HFFc6 (cell line): ENCODE measurements around the gene SPSB4. TPM values are rescaled to one million over a fixed set of nuclear protein-coding genes. Genes with fewer than 3 reads are reported as not detected.
A peak's percentile ranks its signal among the peaks of the same experiment; 100 is the strongest.

Source experiments
- DNase-seq: peaks from one replicate; pipeline ENCODE4 v3.0.0-alpha.2; 2018
- H3K27ac Mint-ChIP-seq: 2 replicates; pipeline ENCODE4 v1.8.0; 2020; ENCODE audit warnings: mild to moderate bottlenecking, mixed read lengths
- H3K27me3 Mint-ChIP-seq: 2 replicates; pipeline ENCODE4 v1.8.0; 2021; ENCODE audit warnings: mild to moderate bottlenecking, moderate library complexity, mixed read lengths; ENCODE audit not compliant: insufficient read depth
- H3K36me3 Mint-ChIP-seq: 2 replicates; pipeline ENCODE4 v1.8.0; 2021; ENCODE audit warnings: low read depth, mixed read lengths
- H3K4me1 Mint-ChIP-seq: 2 replicates; pipeline ENCODE4 v1.8.0; 2020; ENCODE audit warnings: low read depth, mixed read lengths
- H3K4me3 Mint-ChIP-seq: 2 replicates; pipeline ENCODE4 v1.8.0; 2020; ENCODE audit warnings: mild to moderate bottlenecking, moderate library complexity, mixed read lengths
- H3K9me3 Mint-ChIP-seq: 2 replicates; pipeline ENCODE4 v1.8.0; 2020; ENCODE audit warnings: mild to moderate bottlenecking, mixed read lengths
- total RNA-seq, 6 experiments: library from RNA; stranded (reverse); fragmentation: NEBNext Ultra II Directional; extraction: Animal tissue kit (Norgen Biotek cat#: 25700); gene quantifications; 2 replicates in 1 of 6; 3 replicates in 5 of 6; pipeline ENCODE4 v1.2.3, GENCODE V29; 2021
- TF ChIP-seq, protein P1 (sequence below): fragments of 200-600 bp; sonication (generic); IDR thresholded peaks from 2 replicates; pipeline ENCODE4 v1.5.0; 2021; ENCODE audit warnings: antibody characterized with exemption, mild to moderate bottlenecking

Gene SPSB4
- total RNA-seq, 6 experiments from 2014 or later: not detected

DNA sequence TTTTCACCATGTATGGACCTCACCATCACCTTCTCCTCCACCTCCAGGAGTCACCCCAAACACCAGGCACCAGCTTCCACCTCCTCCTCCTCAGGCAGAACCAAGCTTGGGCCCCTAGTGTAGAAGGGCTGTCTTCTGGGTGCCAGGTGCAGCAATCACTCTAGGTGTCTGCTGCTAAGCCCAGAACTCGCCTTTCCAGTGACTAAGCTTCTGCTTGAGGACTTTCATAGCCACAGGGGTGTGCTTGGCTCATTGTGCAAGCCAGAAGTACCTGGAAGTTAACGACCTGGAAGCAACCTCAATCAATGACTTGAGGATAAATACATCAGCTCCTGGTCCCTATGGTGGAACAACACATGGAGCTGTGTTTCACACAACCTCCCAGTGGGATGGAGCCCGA is 130.7 kb downstream of the SPSB4 start:
- DNase-seq: no peak
- no peaks in the 10 kb centered on the region for H3K9me3 Mint-ChIP-seq
- TF ChIP-seq, protein P1, sequence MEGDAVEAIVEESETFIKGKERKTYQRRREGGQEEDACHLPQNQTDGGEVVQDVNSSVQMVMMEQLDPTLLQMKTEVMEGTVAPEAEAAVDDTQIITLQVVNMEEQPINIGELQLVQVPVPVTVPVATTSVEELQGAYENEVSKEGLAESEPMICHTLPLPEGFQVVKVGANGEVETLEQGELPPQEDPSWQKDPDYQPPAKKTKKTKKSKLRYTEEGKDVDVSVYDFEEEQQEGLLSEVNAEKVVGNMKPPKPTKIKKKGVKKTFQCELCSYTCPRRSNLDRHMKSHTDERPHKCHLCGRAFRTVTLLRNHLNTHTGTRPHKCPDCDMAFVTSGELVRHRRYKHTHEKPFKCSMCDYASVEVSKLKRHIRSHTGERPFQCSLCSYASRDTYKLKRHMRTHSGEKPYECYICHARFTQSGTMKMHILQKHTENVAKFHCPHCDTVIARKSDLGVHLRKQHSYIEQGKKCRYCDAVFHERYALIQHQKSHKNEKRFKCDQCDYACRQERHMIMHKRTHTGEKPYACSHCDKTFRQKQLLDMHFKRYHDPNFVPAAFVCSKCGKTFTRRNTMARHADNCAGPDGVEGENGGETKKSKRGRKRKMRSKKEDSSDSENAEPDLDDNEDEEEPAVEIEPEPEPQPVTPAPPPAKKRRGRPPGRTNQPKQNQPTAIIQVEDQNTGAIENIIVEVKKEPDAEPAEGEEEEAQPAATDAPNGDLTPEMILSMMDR: no peak
- H3K4me3 Mint-ChIP-seq: no peak overlapping the region
- H3K27ac Mint-ChIP-seq: no peak overlapping the region
- peaks cover 10% of the 10 kb centered on the region for H3K27me3 Mint-ChIP-seq
- H3K36me3 Mint-ChIP-seq: no peaks in the 10 kb centered on the region
- H3K4me1 Mint-ChIP-seq: no peaks in the 10 kb centered on the region

DNA sequence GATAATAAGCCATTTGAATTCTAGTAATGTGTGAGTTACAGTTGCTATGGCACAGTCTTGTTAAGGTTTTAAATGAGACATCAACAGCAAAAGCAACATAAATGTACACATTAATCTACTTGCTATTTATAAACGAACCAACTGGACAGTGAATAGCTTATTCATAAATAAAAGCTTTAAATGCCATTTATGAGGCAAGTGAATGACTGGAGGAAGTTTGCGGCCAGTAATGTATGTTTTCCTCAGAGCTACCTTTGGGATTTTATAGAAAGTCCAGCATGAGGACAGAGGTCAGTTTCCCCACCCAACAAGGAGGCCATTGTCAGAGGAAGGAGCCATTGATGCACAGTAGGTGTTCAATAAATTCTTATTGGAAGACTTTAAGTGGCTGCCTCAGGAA is 132.5 kb downstream of the SPSB4 start:
- H3K4me3 Mint-ChIP-seq: no peak overlapping the region
- no peaks in the 10 kb centered on the region for H3K9me3 Mint-ChIP-seq
- H3K4me1 Mint-ChIP-seq: no peaks in the 10 kb centered on the region
- DNase-seq: no peak
- no peak overlapping the region for H3K27ac Mint-ChIP-seq
- TF ChIP-seq, protein P1: no peak
- peaks cover 21% of the 10 kb centered on the region for H3K27me3 Mint-ChIP-seq
- H3K36me3 Mint-ChIP-seq: no peaks in the 10 kb centered on the region

DNA sequence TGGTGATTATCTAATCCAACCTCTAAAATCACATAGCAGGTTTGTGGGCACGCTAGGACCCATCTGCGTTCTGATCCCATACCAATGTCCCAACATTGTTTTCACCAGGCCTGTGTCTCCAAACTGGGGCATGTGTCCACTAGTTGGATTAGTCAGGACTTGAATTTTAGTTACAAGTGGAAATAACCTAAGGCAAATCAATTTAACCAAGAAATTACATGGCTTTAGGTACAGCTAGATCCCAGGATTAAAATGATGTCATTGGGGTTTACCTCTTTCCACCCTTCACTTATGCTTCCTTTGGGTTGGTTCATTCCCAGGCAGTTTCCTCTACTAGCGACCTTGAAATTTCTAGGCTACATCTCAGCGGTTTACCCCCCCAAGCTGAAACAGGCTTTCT is 133.3 kb downstream of the SPSB4 start:
- TF ChIP-seq, protein P1: no peak
- Mint-ChIP-seq H3K27me3 (peaks cover 19% of the 10 kb centered on the region), H3K27ac (no peak overlapping the region), H3K36me3 (no peaks in the 10 kb centered on the region), H3K4me1 (no peaks in the 10 kb centered on the region), H3K9me3 (no peaks in the 10 kb centered on the region), H3K4me3 (no peak overlapping the region)
- DNase-seq: no peak

DNA sequence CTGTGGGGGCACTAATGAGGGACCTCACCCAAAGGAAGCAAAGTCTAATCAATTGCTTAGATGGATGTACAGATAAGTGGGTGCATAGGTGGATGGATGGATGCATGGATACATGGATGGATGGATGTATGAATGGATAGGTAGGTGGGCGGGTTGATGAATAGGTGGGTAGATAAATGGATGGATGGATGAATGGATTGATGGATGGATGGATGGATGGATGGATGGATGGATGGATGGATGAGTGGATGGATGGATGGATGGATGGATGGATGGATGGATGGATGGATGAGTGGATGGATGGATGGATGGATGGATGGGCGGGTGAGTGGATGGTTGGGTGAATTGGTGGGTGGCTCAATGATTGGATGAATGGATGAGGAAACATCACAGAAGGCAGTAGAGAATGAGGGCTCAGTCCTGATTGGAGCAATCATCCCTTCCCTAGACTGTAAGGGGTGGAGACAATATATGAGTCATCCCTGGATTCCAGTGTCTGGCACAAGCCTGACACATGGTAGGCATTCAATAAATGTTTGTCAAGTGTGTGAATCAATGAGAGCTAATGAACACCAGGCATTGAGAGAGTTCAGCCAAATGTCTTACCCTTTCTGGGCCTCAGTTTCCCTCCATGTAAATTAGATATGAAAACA is 140.1 kb downstream of the SPSB4 start:
- TF ChIP-seq, protein P1: no peak
- H3K9me3 Mint-ChIP-seq: no peaks in the 10 kb centered on the region
- H3K27me3 Mint-ChIP-seq: peaks cover 27% of the 10 kb centered on the region
- no peak for DNase-seq
- peaks cover 15% of the 10 kb centered on the region; the same call in 1 of the 2 replicates for H3K4me1 Mint-ChIP-seq
- H3K27ac Mint-ChIP-seq: no peak overlapping the region
- no peak overlapping the region for H3K4me3 Mint-ChIP-seq
- H3K36me3 Mint-ChIP-seq: no peaks in the 10 kb centered on the region

DNA sequence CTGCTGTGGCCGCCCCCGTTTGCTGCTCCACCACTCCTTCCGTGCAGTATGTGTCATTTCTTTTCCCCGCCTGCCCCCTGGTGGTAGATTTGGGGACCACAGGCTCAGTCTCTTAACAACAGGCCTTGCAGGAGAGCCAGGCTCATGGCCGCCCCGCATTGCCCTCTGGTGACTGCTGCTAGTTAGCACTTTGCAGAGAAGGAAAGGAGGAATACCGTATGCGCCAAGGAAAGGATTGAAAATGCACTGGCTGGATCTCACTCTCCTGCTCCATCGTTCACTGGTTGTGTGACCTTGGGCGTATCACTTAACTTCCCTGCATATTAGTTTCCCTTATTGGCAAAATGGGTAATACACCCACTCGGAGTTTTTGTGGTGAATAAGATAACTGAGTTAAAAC is 141.2 kb downstream of the SPSB4 start:
- H3K27ac Mint-ChIP-seq: no peak overlapping the region

More for the DNA sequence above, 141.2 kb downstream of the SPSB4 start:
- DNase-seq: peak; percentile 92
- H3K4me3 Mint-ChIP-seq: no peak overlapping the region
- TF ChIP-seq, protein P1: peak; percentile 98
- H3K4me1 Mint-ChIP-seq: peaks cover 15% of the 10 kb centered on the region; the same call in 1 of the 2 replicates
- no peaks in the 10 kb centered on the region for H3K9me3 Mint-ChIP-seq
- H3K27me3 Mint-ChIP-seq: peaks cover 30% of the 10 kb centered on the region
- H3K36me3 Mint-ChIP-seq: no peaks in the 10 kb centered on the region
